Thoracic aorta (tissue), 2 donors: ENCODE results near the gene RHOD. TPM values are rescaled to one million over a fixed set of nuclear protein-coding genes. Genes with fewer than 3 reads are reported as not detected.

Experiments
- ATAC-seq: fragments of 150-250 bp; one replicate; pipeline ENCODE4 v1.8.0; 2017; ENCODE audit warnings: low read depth; ENCODE audit not compliant: insufficient number of reproducible peaks, low FRiP score
- DNase-seq: peaks from one replicate; pipeline ENCODE4 v3.0.0-alpha.2; 2020; ENCODE audit warnings: low spot score
- H3K27ac ChIP-seq, 2 donors: fragments of 200-600 bp; sonication (generic); 1 replicate in 1 of 2; 2 replicates in 1 of 2; pipeline ENCODE4 v1.5.1; 2016; ENCODE audit warnings: mild to moderate bottlenecking in 2 of 2, moderate library complexity in 2 of 2
- H3K27me3 ChIP-seq: fragments of 200-600 bp; sonication (generic); replicated peaks from 2 replicates; pipeline ENCODE4 v1.6.0; 2016; ENCODE audit warnings: mild to moderate bottlenecking; ENCODE audit not compliant: insufficient read depth
- H3K36me3 ChIP-seq: fragments of 200-600 bp; sonication (generic); one replicate; pipeline ENCODE4 v1.5.1; 2016
- H3K4me1 ChIP-seq, 2 donors: fragments of 200-600 bp; sonication (generic); 1 replicate in 1 of 2; 2 replicates in 1 of 2; pipeline versions ENCODE4 v1.5.1 to v1.6.0; 2016; ENCODE audit warnings: low read depth in 2 of 2, mild to moderate bottlenecking in 1 of 2; ENCODE audit not compliant: control insufficient read depth in 1 of 2
- H3K4me3 ChIP-seq: fragments of 200-600 bp; sonication (generic); 2 replicates; pipeline ENCODE4 v1.5.1; 2016; ENCODE audit warnings: mild to moderate bottlenecking
- H3K9me3 ChIP-seq: fragments of 200-600 bp; sonication (generic); 2 replicates; pipeline ENCODE4 v1.5.1; 2016
- CTCF ChIP-seq: fragments of 200-600 bp; sonication (generic); IDR thresholded peaks from one replicate; pipeline ENCODE4 v1.5.1; 2019; ENCODE audit warnings: antibody characterized with exemption
- total RNA-seq, 2 donors: library from RNA; depleted of rRNA; stranded (reverse); fragments of >200 nt; gene quantifications; one replicate each; pipeline versions ENCODE4 v1.1.0 to v1.2.3, GENCODE V29; 2016

RHOD gene
- total RNA-seq, 2 donors from 2014 or later: 31.9 to 51.3 TPM

GRCh38 chr11:67085617-67086016, 29.0 kb downstream of the RHOD start:
- no peak for ATAC-seq
- no peak for TF ChIP-seq CTCF

DNA sequence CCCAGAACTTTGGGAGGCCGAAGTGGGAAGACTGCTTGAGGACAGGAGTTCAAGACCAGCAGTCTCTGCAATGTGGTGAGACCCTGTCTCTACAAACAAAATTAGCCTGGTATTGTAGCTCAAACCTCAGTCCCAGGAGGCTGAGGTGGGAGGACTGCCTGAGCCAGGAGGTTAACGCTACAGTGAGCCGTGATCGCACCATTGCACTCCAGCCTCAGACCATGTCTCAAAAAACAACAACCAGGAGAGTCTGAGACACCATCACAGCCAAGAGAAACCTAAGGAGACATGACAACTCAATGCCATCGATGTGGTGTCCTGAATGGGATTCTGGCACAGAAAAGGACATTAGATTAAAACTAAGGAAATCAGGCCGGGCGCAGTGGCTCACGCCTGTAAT, 34.1 kb downstream of the RHOD start:
- ATAC-seq (no peak), DNase-seq (no peak)
- Histone ChIP-seq H3K4me3 (no peak overlapping the region), H3K27ac (no peak overlapping the region), H3K4me1 (no peaks in the 10 kb centered on the region), H3K9me3 (no peaks in the 10 kb centered on the region), H3K27me3 (no peaks in the 10 kb centered on the region), H3K36me3 (no peaks in the 10 kb centered on the region)
- TF ChIP-seq CTCF: no peak

More at GRCh38 chr11:67085617-67086016, 29.0 kb downstream of the RHOD start:
- DNase-seq: no peak
- no peaks in the 10 kb centered on the region for H3K27me3 ChIP-seq
- H3K36me3 ChIP-seq: no peaks in the 10 kb centered on the region
- H3K4me3 ChIP-seq: no peak overlapping the region
- no peak overlapping the region for H3K27ac ChIP-seq
- H3K4me1 ChIP-seq: peaks cover 3 to 14% of the 10 kb centered on the region in 2 donors
- H3K9me3 ChIP-seq: no peaks in the 10 kb centered on the region

DNA sequence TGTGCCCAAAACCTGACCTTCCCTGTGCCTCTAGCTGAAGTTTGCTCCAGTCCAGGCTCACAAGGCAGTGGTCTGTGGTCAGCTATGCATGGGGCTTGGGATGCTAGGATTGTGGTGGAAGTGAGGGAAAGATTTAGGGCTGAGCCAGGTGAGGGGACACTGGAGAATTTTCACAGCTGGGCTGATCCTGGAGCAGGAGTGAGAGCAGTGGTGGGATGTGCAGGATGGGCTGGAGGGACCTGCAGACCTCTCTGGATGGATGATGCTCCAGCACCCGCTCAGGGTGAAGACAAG, 38.5 kb downstream of the RHOD start:
- no peak for TF ChIP-seq CTCF
- no peaks in the 10 kb centered on the region for H3K36me3 ChIP-seq
- H3K4me1 ChIP-seq: no peaks in the 10 kb centered on the region
- H3K27ac ChIP-seq: no peak overlapping the region
- ATAC-seq: no peak
- no peak overlapping the region for H3K4me3 ChIP-seq
- DNase-seq: no peak
- no peaks in the 10 kb centered on the region for H3K27me3 ChIP-seq
- H3K9me3 ChIP-seq: no peaks in the 10 kb centered on the region

- Histone ChIP-seq H3K4me3 (no peak overlapping the region), H3K9me3 (no peaks in the 10 kb centered on the region), H3K27me3 (no peaks in the 10 kb centered on the region), H3K4me1 (no peaks in the 10 kb centered on the region), H3K27ac (no peak overlapping the region), H3K36me3 (no peaks in the 10 kb centered on the region)
- DNase-seq (no peak), ATAC-seq (no peak)
- TF ChIP-seq CTCF: no peak
Measured at GRCh38 chr11:67098799-67099429, 42.3 kb downstream of the RHOD start.

DNA sequence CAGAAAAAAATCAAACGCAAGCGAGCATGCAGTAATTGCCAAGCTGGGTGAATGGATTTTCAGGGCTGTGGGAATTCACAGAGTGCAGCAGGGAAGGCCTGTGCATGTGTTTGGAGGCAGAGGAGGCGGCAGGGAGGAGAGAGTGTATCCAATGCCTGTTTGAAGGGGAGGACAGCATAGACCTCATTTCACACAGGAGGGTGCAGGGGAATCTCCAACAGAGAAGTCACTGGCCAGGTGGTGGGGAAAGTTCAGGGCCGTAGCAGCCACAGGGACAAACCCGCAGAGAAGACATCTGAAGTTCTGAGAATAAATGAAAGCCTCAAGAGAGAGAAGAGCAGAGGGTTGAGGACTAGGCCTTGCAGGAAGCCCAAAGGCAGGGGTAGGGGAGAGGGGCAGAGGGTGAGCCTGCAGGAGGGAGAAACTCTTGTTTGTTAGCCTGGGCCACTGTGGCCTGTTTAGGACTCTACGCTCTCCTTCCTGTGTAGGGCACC, 43.2 kb downstream of the RHOD start:
- no peaks in the 10 kb centered on the region for H3K4me1 ChIP-seq
- no peak overlapping the region for H3K27ac ChIP-seq
- H3K36me3 ChIP-seq: no peaks in the 10 kb centered on the region
- H3K4me3 ChIP-seq: no peak overlapping the region
- no peak for TF ChIP-seq CTCF
- no peaks in the 10 kb centered on the region for H3K9me3 ChIP-seq
- no peaks in the 10 kb centered on the region for H3K27me3 ChIP-seq
- no peak for ATAC-seq
- DNase-seq: no peak
